HepG2 (cell line): ENCODE results near the gene AHCYL1. TPM values are rescaled to one million over a fixed set of nuclear protein-coding genes. Genes with fewer than 3 reads are reported as not detected.
A peak's percentile ranks its signal among the peaks of the same experiment; 100 is the strongest.

Source experiments
- CBX1 ChIP-seq: IDR thresholded peaks from one replicate; pipeline ENCODE4 v1.6.1; 2016; ENCODE audit warnings: antibody characterized with exemption, low read depth
- CSRNP1 ChIP-seq: sonication (generic); formaldehyde crosslinking; IDR thresholded peaks from 2 replicates; pipeline ENCODE4 v1.8.1; 2023; ENCODE audit warnings: mild to moderate bottlenecking, missing genetic modification reagents
- HNRNPH1 ChIP-seq: fragments of 200-400 bp; formaldehyde crosslinking; optimal IDR thresholded peaks from 2 replicates; pipeline ENCODE3; 2017; ENCODE audit warnings: mild to moderate bottlenecking, low read depth, low read length
- KIAA2018 ChIP-seq: sonication (generic); formaldehyde crosslinking; IDR thresholded peaks from 2 replicates; pipeline ENCODE4 v1.5.0; 2020; ENCODE audit warnings: mild to moderate bottlenecking, missing genetic modification reagents, borderline replicate concordance
- SMAD9 ChIP-seq: sonication (generic); formaldehyde crosslinking; IDR thresholded peaks from 2 replicates; pipeline ENCODE4 v1.5.1; 2020; ENCODE audit warnings: mild to moderate bottlenecking, missing genetic modification reagents
- SOX13 ChIP-seq, 3 experiments: fragments of 450-650 bp in 1 of 3; sonication (generic) in 1 of 3; formaldehyde crosslinking in 1 of 3; IDR thresholded peaks in 2 of 3; conservative IDR thresholded peaks in 1 of 3; 2 replicates each; pipeline versions ENCODE4 v1.5.0 to v1.6.1; 2016 to 2020; ENCODE audit warnings: antibody characterized with exemption in 1 of 3, mild to moderate bottlenecking in 1 of 3, missing compliant biosample characterization in 1 of 3, missing genetic modification reagents in 1 of 3, moderate library complexity in 1 of 3
- TCF7L2 ChIP-seq: IDR thresholded peaks from 2 replicates; pipeline ENCODE4 v1.6.1; 2011; ENCODE audit warnings: mild to moderate bottlenecking, low read depth, low read length, moderate library complexity
- ZBTB14 ChIP-seq: sonication (generic); formaldehyde crosslinking; IDR thresholded peaks from 2 replicates; pipeline ENCODE4 v1.4.0; 2020; ENCODE audit warnings: missing genetic modification reagents
- ZNF232 ChIP-seq: sonication (generic); formaldehyde crosslinking; IDR thresholded peaks from 2 replicates; pipeline ENCODE4 v1.4.0; 2020; ENCODE audit warnings: missing genetic modification reagents, borderline replicate concordance
- ZNF329 ChIP-seq: sonication (generic); formaldehyde crosslinking; IDR thresholded peaks from 2 replicates; pipeline ENCODE4 v1.9.0; 2021; ENCODE audit warnings: low read depth, mild to moderate bottlenecking, missing genetic modification reagents
- polyA plus RNA-seq, 8 experiments: library from polyadenylated mRNA; depleted of rRNA in 3 of 8; stranded (reverse) in 7 of 8; unstranded in 1 of 8; fragments of >200 nt; fragmentation: Illumina TruSeq in 4 of 8; extraction: Trizol in 4 of 8; gene quantifications; 2 replicates each; pipeline versions ENCODE4 v1.2.1 to v1.2.3, GENCODE V29; 2011 to 2016; ENCODE audit warnings: low read depth in 4 of 8, missing spikeins in 1 of 8, mixed read lengths in 1 of 8; ENCODE audit not compliant: insufficient read depth in 1 of 8
- total RNA-seq, 5 experiments: library from RNA; depleted of rRNA; stranded (reverse); fragments of >200 nt; fragmentation: Illumina TruSeq; extraction: Trizol; gene quantifications; 2 replicates each; pipeline ENCODE4 v1.2.3, GENCODE V29; 2016; ENCODE audit warnings: low read depth in 1 of 5

Gene AHCYL1
- total and polyA plus RNA-seq, 2 of the 13 experiments (the other 11 are each of a cell fraction or from before 2014, with no cell fraction given) = 40.9 to 76.3 TPM

GRCh38 chr1:110034451-110035235 lies 50.1 kb downstream of the AHCYL1 start, which contains the start of gene STRIP1 (continued):
- TF ChIP-seq ZNF232 (CRISPR knock-in tag) = 0 out of 2 replicates have a peak, but pooled peaks have one; percentile 32
- TF ChIP-seq SMAD9 (CRISPR knock-in tag) = 0 out of 2 replicates have a peak, but pooled peaks have one; percentile 5
- no peak for TF ChIP-seq SOX13 (IDR thresholded peaks at IDR 0.05)
- peak in 1 of 2 experiments; percentile 25; a peak in 1 of 4 replicates for TF ChIP-seq SOX13 (CRISPR knock-in tag; conservative IDR thresholded peaks at IDR 0.05 in 1 of 2, IDR thresholded peaks at IDR 0.05 in 1 of 2)
- no peak for TF ChIP-seq KIAA2018
- no peak for TF ChIP-seq CSRNP1 (CRISPR knock-in tag)
- TF ChIP-seq ZNF329 (CRISPR knock-in tag) = no peak
- TF ChIP-seq HNRNPH1 = no peak
- no peak for TF ChIP-seq CBX1
- no peak for TF ChIP-seq ZBTB14 (CRISPR knock-in tag)
- TF ChIP-seq TCF7L2 = no peak
